SK-N-SH (cell line): ENCODE measurements around the gene LIMA1.
"Not testable (repeated sequence)": the region's sequence is repeated elsewhere in the genome, so short reads cannot be mapped to it uniquely, and the experiment has no call there.

ENCODE experiments used
- CTCF ChIP-seq: fragments of 200-600 bp; sonication (generic); IDR thresholded peaks from 2 replicates; pipeline ENCODE4 v1.6.1; 2017; ENCODE audit warnings: antibody characterized with exemption, mild to moderate bottlenecking, moderate library complexity
- FOXM1 ChIP-seq: IDR thresholded peaks from 2 replicates; pipeline ENCODE4 v1.4.0; 2012; ENCODE audit warnings: low read depth, mild to moderate bottlenecking
- GABPA ChIP-seq: IDR thresholded peaks from 2 replicates; pipeline ENCODE4 v1.4.0; 2012; ENCODE audit warnings: low read depth, mild to moderate bottlenecking
- GATA2 ChIP-seq: sonication (generic); formaldehyde crosslinking; IDR thresholded peaks from 2 replicates; pipeline ENCODE4 v1.5.0; 2020; ENCODE audit warnings: mild to moderate bottlenecking, missing genetic modification reagents
- MXI1 ChIP-seq: IDR thresholded peaks from 2 replicates; pipeline ENCODE4 v1.6.1; 2012; ENCODE audit warnings: mild to moderate bottlenecking, low read depth, low read length, improper control_type of control experiment
- POLR2AphosphoS5 ChIP-seq: IDR thresholded peaks from 2 replicates; pipeline ENCODE4 v1.6.1; 2012; ENCODE audit warnings: low read depth, low read length
- RFX5 ChIP-seq: IDR thresholded peaks from 2 replicates; pipeline ENCODE4 v1.6.1; 2012; ENCODE audit warnings: mild to moderate bottlenecking, improper control_type of control experiment, low read length
- RXRA ChIP-seq: IDR thresholded peaks from 2 replicates; pipeline ENCODE4 v1.4.0; 2012; ENCODE audit warnings: low read depth, mild to moderate bottlenecking, borderline replicate concordance
- SIN3A ChIP-seq: IDR thresholded peaks from 2 replicates; pipeline ENCODE4 v1.6.1; 2012; ENCODE audit warnings: low read depth, mild to moderate bottlenecking, low read length, moderate library complexity, borderline replicate concordance
- SMC3 ChIP-seq: IDR thresholded peaks from 2 replicates; pipeline ENCODE4 v1.6.1; 2012; ENCODE audit warnings: low read depth, low read length, improper control_type of control experiment
- TCF12 ChIP-seq: IDR thresholded peaks from 2 replicates; pipeline ENCODE4 v1.4.0; 2012
- USF1 ChIP-seq: IDR thresholded peaks from 2 replicates; pipeline ENCODE4 v1.4.0; 2012; ENCODE audit warnings: low read depth, borderline replicate concordance

GRCh38 chr12:50313971-50314370 lies 30.7 kb upstream of the LIMA1 start:
- TF ChIP-seq USF1; GATA2 (CRISPR knock-in tag); TCF12; POLR2AphosphoS5; CTCF; FOXM1; SIN3A; GABPA; SMC3; RFX5; RXRA; MXI1: not testable (repeated sequence)
